Heart left ventricle (tissue), 16 donors: ENCODE data around the gene IFT27. TPM values are rescaled to one million over a fixed set of nuclear protein-coding genes. Genes with fewer than 3 reads are reported as not detected.

Experiments
- ATAC-seq, 4 donors: fragments of 200-7000 bp; cut with Tn5 transposase; one replicate each; pipeline ENCODE4 v1.9.1; 2020 to 2022; ENCODE audit warnings: moderate library complexity in 4 of 4, mild to moderate bottlenecking in 3 of 4, moderate number of reproducible peaks in 1 of 4
- DNase-seq, 5 donors: peaks; one replicate each; pipeline ENCODE4 v3.0.0-alpha.2; 2020
- H3K27ac ChIP-seq, 12 donors: fragments of 200-600 bp; sonication (generic) in 4 of 12; one replicate each; pipeline versions ENCODE4 v1.5.0 to v1.8.0; 2016 to 2022; ENCODE audit warnings: mild to moderate bottlenecking in 2 of 12
- H3K27me3 ChIP-seq, 9 donors: fragments of 200-600 bp; sonication (generic) in 2 of 9; one replicate each; pipeline versions ENCODE4 v1.5.1 to v1.8.0; 2016 to 2022; ENCODE audit warnings: mild to moderate bottlenecking in 3 of 9
- H3K36me3 ChIP-seq, 9 donors: fragments of 200-600 bp; sonication (generic) in 2 of 9; one replicate each; pipeline versions ENCODE4 v1.5.0 to v1.8.0; 2018 to 2022; ENCODE audit warnings: mild to moderate bottlenecking in 2 of 9
- H3K4me1 ChIP-seq, 12 donors: fragments of 200-600 bp; sonication (generic) in 4 of 12; one replicate each; pipeline versions ENCODE4 v1.5.0 to v1.8.0; 2016 to 2022; ENCODE audit warnings: mild to moderate bottlenecking in 3 of 12
- H3K4me3 ChIP-seq, 12 donors: fragments of 200-600 bp; sonication (generic) in 4 of 12; one replicate each; pipeline versions ENCODE4 v1.5.0 to v1.8.0; 2017 to 2022; ENCODE audit warnings: mild to moderate bottlenecking in 9 of 12, moderate library complexity in 4 of 12
- H3K9me3 ChIP-seq, 12 donors: fragments of 200-600 bp; sonication (generic) in 4 of 12; one replicate each; pipeline versions ENCODE4 v1.5.0 to v1.8.0; 2016 to 2022; ENCODE audit warnings: mild to moderate bottlenecking in 1 of 12
- CTCF ChIP-seq, 12 donors: fragments of 200-600 bp; sonication (generic) in 4 of 12; IDR thresholded peaks; one replicate each; pipeline versions ENCODE4 v1.5.0 to v1.8.0; 2018 to 2022; ENCODE audit warnings: antibody characterized with exemption in 12 of 12, mild to moderate bottlenecking in 5 of 12
- POLR2A ChIP-seq, 2 donors: fragments of 450-650 bp; IDR thresholded peaks; one replicate each; pipeline ENCODE4 v1.6.1; 2017; ENCODE audit warnings: antibody characterized with exemption in 2 of 2, mild to moderate bottlenecking in 2 of 2, moderate library complexity in 2 of 2
- WGBS, 4 donors: extraction: QIAGEN DNeasy Blood & Tissue Kit in 2 of 4; methylation state at CpG; one replicate each; pipeline versions ENCODE4 v1.1.5 to v1.1.7; 2013 to 2018; 5-methylcytosine and 5-hydroxymethylcytosine counted together
- intact Hi-C, 10 donors: fragments of 100-400 bp; cut with DNase I; formaldehyde crosslinking; loops; one replicate each; pipeline versions ENCODE4 v1.11.1 to v1.14.2; 2022
- polyA plus RNA-seq, 2 donors: library from polyadenylated mRNA; stranded (reverse); fragments of 200-250 nt; gene quantifications; one replicate each; pipeline ENCODE4 v1.2.3, GENCODE V29; 2013
- total RNA-seq, 9 donors: library from RNA; depleted of rRNA in 2 of 9; stranded (reverse); fragments of >200 nt in 2 of 9; fragmentation: NEBNext Ultra II Directional in 3 of 9; extraction: Animal tissue kit (Norgen Biotek cat#: 25700) in 3 of 9; gene quantifications; one replicate each; pipeline versions ENCODE4 v1.1.0 to v1.2.4, GENCODE V29; 2016 to 2023
- donor health status: ischemic (EF 13 %, LVEDD 7.1; RV severe dilation, severe dysfunction).
- donor health status: healthy with polysubstance abuse.
- donor health status: DM: no; HTN: yes; CAD: no.
- donor health status: DM: no; HTN: no; CAD: no.
- donor health status: ischemic (EF 25% LVEDD 6.9; RV normal size, moderate dysfunction).
- donor health status: ischemic (EF 25% LVEDD 5.7; RV mildly dilated, moderate dysfunction).
- donor health status: healthy.
- donor health status: DM: yes; HTN: yes; CAD: no.
- donor health status: ischemic (EF 35%, LVEDD 5.7; RV mildly dilated, moderate dysfunction).
- donor health status: nonischemic (EF 11% LVEDD 7.7; RV severe dilation, severe dysfunction).
- donor health status: DM: yes; HTN: yes; CAD: no.
- donor health status: PGD.
- donor health status: ischemic (EF 29% LVEDD 5.4; RV normal size, mild dysfunction).
- donor health status: nonischemic (EF 23%, LVEDD 6.1; RV moderate dilation, normal function).

IFT27 gene
- total and polyA plus RNA-seq, 11 donors: 18.4 to 36.7 (median 25.8) TPM

- Histone ChIP-seq H3K27ac (no peak overlapping the region), H3K27me3 (peaks cover 0 to 35% (median 7%) of the 10 kb centered on the region in 9 donors), H3K36me3 (no peaks in the 10 kb centered on the region), H3K4me3 (no peak overlapping the region), H3K9me3 (peaks cover 0 to under 1% (median 0%) of the 10 kb centered on the region in 12 donors), H3K4me1 (no peaks in the 10 kb centered on the region)
- TF ChIP-seq POLR2A (IDR thresholded peaks at IDR 0.05) (no peak), CTCF (IDR thresholded peaks at IDR 0.05) (no peak)
- WGBS, 4 donors: 89 to 95% (median 92%) methylated on average over 13 of the region's 13 CpGs
- no peak for ATAC-seq
- intact Hi-C loops: no loop called here
- DNase-seq: no peak
Measured at GRCh38 chr22:36744791-36745190, 31.1 kb downstream of the IFT27 start.

DNA sequence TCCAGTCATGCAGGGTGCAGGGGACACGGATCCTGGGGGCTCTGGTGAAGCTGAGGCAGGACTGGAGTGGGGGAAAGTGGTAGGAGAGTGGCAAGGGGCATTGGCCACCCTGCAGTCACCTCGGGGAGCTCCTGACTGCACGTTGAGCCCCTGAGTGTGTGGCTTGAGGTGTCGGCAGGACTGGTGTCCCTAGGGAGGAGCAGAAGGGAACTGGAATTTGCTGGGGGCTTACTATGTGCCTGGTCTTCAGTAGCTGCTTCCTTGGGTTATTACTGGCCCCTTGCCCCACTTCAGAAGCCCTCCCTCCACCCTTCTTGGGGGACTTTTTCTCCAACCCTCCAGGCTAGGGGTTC lies 31.5 kb downstream of the IFT27 start:
- no peaks in the 10 kb centered on the region for H3K4me1 ChIP-seq
- H3K27me3 ChIP-seq: peaks cover 0 to 35% (median 7%) of the 10 kb centered on the region in 9 donors
- no peak overlapping the region for H3K27ac ChIP-seq
- TF ChIP-seq POLR2A (IDR thresholded peaks at IDR 0.05): no peak
- TF ChIP-seq CTCF (IDR thresholded peaks at IDR 0.05): no peak
- no peak overlapping the region for H3K4me3 ChIP-seq
- 45 to 61% (median 53%) methylated on average over 4 of the region's 4 CpGs for WGBS, 4 donors
- no peaks in the 10 kb centered on the region for H3K36me3 ChIP-seq
- ATAC-seq (no peak), DNase-seq (no peak)
- intact Hi-C loops: no loop called here
- peaks cover 0 to 4% (median 0%) of the 10 kb centered on the region in 12 donors for H3K9me3 ChIP-seq

GRCh38 chr22:36743591-36744412 lies 32.1 kb downstream of the IFT27 start:
- Histone ChIP-seq H3K4me3 (no peak overlapping the region), H3K36me3 (no peaks in the 10 kb centered on the region), H3K27me3 (peaks cover 0 to 35% (median 7%) of the 10 kb centered on the region in 9 donors), H3K27ac (no peak overlapping the region), H3K9me3 (peaks cover 0 to 10% (median 0%) of the 10 kb centered on the region in 12 donors), H3K4me1 (no peaks in the 10 kb centered on the region)
- no peak for TF ChIP-seq CTCF (IDR thresholded peaks at IDR 0.05)
- no peak for TF ChIP-seq POLR2A (IDR thresholded peaks at IDR 0.05)
- intact Hi-C loops: no loop called here
- ATAC-seq (peak in 1 of 4 donors; percentile 33), DNase-seq (no peak)
- 68 to 78% (median 71%) methylated on average over 7 to 21 of the region's 21 CpGs for WGBS, 4 donors

- Histone ChIP-seq H3K27me3 (peaks cover 0 to 35% (median 7%) of the 10 kb centered on the region in 9 donors), H3K36me3 (no peaks in the 10 kb centered on the region), H3K4me1 (peaks cover 0 to 4% (median 0%) of the 10 kb centered on the region in 12 donors), H3K4me3 (no peak overlapping the region), H3K9me3 (peaks cover 0 to 11% (median 0%) of the 10 kb centered on the region in 12 donors), H3K27ac (no peak overlapping the region)
- intact Hi-C loops: no loop called here
- DNase-seq: no peak
- TF ChIP-seq POLR2A (IDR thresholded peaks at IDR 0.05): no peak
- TF ChIP-seq CTCF (IDR thresholded peaks at IDR 0.05): no peak
- ATAC-seq: no peak
- WGBS, 4 donors: 73 to 82% (median 79%) methylated on average over 4 of the region's 4 CpGs
Measured at GRCh38 chr22:36743011-36743410, 32.9 kb downstream of the IFT27 start.
